Medulla oblongata (tissue), 1 donor: Measurements from ENCODE around the gene UBB.

ENCODE experiments used
- DNase-seq: peaks from one replicate; pipeline ENCODE4 v3.0.0-alpha.2; 2015; ENCODE audit errors: extremely low spot score

UBB gene

DNA sequence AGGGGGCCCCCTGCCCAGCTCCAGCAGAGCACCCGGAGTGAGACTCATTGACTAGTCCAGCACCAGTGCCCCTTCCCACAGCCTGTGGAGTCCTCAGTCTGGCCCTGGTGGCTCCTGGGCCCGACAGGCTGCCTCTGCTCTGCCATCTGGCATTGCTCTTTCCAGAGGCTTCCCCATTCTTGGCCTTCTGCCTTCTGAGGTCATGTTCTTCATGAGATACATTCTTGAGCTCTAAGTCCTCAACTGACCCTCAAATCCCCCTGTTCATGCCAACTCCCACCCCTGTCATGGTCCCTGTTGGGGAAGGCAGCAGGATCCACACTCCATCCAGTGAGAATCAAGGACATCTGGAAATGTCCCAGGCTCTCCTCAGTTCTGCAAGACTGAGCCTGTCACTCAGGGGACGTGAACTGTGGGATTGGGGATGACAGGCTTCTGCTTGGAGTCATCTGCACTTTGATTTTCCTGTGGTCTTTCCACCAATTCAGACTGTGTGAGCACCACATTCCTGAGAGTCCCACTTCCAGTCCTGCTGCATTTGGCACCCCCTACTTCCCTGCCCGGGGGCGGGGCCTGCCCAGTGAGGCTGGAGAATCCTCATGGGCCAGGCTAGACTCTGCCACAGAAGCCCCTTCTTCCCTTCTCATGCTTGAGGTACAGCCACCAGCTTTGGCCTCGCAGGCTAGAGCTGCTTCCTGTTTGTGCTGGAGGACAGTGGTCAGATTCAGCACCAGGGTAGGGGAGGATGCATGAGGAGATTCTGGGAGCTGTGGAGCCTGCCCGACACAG is 37.2 kb downstream of the UBB start:
- DNase-seq = no peak

GRCh38 chr17:16418685-16419068 is 37.8 kb downstream of the UBB start:
- no peak for DNase-seq

GRCh38 chr17:16419074-16419928 is 38.4 kb downstream of the UBB start:
- no peak for DNase-seq

- no peak for DNase-seq
Measured at GRCh38 chr17:16419929-16420271, 39.0 kb downstream of the UBB start.

DNA sequence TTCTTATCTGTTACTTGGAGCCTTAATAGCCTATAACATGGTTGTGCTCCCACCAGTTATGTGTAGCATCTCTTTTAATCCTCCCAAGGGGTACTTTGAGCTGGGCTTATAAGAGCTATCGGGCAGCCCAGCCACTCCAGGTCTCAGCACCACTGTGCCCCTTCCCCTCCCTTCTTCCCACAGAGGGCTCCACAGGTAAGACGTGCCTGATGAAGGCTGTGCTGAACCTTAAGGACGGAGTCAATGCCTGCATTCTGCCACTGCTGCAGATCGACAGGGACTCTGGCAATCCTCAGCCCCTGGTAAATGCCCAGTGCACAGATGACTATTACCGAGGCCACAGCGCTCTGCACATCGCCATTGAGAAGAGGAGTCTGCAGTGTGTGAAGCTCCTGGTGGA is 41.5 kb downstream of the UBB start:
- no peak for DNase-seq

DNA sequence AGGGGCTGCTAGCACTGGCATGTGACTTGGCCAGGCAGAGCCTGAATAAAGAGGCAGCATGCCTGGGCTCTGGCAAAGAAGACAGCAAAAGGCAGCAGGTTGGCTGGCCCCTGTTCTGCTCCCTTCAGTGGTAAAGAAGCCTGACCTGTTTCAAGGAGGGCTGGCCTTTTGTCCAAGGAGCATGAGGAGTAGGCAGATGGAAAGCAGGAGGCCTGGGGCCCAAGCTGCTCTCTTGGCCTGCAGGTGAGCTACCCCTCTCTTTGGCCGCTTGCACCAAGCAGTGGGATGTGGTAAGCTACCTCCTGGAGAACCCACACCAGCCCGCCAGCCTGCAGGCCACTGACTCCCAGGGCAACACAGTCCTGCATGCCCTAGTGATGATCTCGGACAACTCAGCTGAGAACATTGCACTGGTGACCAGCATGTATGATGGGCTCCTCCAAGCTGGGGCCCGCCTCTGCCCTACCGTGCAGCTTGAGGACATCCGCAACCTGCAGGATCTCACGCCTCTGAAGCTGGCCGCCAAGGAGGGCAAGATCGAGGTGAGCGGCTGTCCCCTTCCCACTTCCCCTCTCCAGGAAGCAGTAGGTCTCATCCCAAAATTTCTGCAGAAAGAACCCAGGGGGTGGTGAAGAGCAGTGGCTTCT is 42.5 kb downstream of the UBB start:
- DNase-seq = no peak

DNA sequence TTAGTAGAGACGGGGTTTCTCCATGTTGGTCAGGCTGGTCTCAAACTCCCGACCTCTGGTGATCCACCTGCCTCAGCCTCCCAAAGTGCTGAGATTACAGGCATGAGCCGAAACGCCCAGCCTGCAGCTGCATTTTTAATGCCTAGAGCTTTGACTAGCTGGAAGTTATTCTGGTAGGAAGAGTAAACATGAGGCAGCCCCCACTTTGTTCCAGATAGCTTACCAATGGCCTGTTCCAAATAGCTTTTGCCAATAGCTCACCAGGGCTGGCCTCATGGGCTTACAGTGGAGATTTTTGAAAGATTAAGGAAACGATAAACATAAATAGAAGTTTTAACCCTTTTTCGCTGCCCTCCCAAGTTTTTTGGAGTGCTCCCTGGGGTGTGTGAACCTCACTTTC is 44.3 kb downstream of the UBB start:
- no peak for DNase-seq

DNA sequence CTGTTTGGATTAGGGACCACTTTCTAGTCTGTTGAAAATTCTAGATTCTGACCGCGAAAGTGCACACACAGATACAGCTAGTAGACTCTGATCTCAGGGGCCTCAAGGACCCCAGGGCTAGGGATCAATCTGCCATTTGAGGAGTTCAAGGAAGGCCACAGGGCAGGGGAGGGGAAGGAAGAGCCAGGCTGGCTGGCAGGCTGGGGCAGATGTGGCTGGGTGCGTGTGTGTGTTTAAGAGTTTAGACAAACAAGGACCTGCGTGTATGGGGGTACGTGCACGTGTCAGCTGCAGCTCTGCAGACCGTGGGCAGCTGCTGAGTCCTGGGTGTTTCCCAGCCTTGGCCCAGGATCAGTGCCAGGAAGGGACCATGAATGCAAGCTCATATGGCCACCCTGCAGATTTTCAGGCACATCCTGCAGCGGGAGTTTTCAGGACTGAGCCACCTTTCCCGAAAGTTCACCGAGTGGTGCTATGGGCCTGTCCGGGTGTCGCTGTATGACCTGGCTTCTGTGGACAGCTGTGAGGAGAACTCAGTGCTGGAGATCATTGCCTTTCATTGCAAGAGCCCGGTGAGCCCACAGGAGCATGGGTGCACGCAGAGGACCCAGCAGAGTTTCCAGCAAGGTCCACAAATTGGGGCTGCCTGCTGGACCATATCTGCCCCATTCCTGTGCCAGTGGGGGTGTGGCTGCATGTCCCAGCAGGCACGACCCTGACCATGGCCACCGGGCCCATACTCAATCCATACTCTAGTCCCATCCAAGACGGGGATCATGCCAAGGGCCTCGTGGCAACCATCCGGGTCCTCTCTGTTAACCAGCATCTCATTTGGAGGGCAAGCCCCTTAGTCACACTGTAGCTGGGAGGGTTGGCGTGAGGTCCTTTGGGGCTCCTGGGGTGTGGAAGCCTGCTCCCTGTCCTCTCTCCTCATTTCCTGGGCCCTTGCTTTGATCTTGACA is 45.1 kb downstream of the UBB start:
- DNase-seq = no peak

DNA sequence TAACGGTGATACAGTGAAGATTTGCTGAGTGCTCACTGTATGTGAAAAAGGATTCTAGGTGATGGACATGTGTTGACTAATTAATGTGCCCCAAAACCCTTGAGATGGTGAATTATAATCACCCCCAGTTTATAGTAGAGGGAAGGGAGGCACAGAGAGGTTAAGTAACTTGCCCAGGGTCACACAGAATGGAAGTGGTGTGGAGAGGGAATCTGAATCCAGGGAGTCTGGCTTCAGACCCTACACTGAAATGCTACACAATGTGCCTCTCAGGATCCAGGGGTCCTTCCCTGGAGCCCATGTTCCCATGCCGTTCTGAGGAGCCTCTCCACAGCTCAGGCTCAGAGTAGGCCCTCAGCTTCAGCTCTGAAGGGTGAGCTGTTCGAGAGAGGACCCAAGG is 46.1 kb downstream of the UBB start:
- DNase-seq = no peak

DNA sequence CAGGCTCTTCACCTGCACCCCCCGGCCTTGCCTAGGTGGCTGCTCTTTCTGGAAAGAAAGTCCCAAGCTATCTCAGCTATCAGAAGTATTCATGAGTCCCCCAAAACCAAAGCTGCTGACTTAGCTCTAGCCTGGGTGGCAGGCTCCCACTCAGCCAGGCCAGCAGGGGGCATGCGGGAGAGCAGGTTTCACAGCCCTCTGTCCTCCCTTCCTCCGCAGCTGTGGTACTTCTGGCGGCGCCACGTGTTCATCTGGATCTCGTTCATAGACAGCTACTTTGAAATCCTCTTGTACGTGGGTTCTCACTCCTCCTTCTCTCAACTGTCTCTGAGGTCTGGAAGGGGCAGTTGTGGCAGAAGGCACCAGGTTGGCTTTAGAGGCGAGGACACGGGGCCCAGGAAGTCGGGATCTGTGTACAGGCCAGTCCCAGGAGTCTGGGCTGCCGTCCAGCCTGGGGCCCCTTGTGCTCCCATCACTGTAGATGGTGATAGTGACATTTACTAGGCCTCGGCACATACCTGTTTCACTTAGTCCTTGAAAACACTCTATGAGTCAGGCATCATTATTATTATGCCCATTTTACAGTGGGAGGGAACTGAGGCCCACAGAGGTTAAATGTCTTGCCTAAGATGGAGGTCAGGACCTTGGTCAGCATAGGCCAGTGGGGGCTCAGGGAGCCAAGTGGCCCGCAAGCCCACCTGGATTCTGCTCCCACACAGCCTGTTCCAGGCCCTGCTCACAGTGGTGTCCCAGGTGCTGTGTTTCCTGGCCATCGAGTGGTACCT is 47.4 kb downstream of the UBB start:
- peak; percentile 58 for DNase-seq

- DNase-seq = no peak
Measured at GRCh38 chr17:16429083-16429482, 48.2 kb downstream of the UBB start.

GRCh38 chr17:16430650-16431049 is 49.8 kb downstream of the UBB start:
- no peak for DNase-seq

DNA sequence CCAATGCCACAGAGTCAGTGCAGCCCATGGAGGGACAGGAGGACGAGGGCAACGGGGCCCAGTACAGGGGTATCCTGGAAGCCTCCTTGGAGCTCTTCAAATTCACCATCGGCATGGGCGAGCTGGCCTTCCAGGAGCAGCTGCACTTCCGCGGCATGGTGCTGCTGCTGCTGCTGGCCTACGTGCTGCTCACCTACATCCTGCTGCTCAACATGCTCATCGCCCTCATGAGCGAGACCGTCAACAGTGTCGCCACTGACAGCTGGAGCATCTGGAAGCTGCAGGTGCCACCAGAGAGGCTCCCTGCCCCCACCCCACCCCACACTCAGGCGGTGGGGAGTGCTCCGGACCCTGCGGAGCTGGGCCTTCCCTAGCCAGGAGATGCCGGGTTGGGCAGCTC is 51.1 kb downstream of the UBB start:
- no peak for DNase-seq
